Heart right ventricle (tissue), 16 donors: Measurements from ENCODE around the gene RHCE. TPM values are rescaled to one million over a fixed set of nuclear protein-coding genes. Genes with fewer than 3 reads are reported as not detected.
"Not testable (repeated sequence)": the region's sequence is repeated elsewhere in the genome, so short reads cannot be mapped to it uniquely, and the experiment has no call there.

Source experiments
- ATAC-seq, 8 donors: fragments of 200-7000 bp; cut with Tn5 transposase; one replicate each; pipeline ENCODE4 v1.9.1; 2020; ENCODE audit warnings: mild to moderate bottlenecking in 8 of 8, moderate library complexity in 8 of 8, moderate number of reproducible peaks in 1 of 8
- DNase-seq, 2 donors: peaks; one replicate each; pipeline ENCODE4 v3.0.0-alpha.2; 2020
- H3K27ac ChIP-seq, 10 donors: fragments of 200-600 bp; sonication (generic) in 2 of 10; one replicate each; pipeline versions ENCODE4 v1.5.0 to v1.8.0; 2020 to 2022; ENCODE audit warnings: mild to moderate bottlenecking in 3 of 10
- H3K27me3 ChIP-seq, 7 donors: fragments of 200-600 bp; one replicate each; pipeline ENCODE4 v1.8.0; 2021 to 2022; ENCODE audit warnings: mild to moderate bottlenecking in 2 of 7
- H3K36me3 ChIP-seq, 9 donors: fragments of 200-600 bp; sonication (generic) in 1 of 9; one replicate each; pipeline versions ENCODE4 v1.5.0 to v1.8.0; 2020 to 2022; ENCODE audit warnings: mild to moderate bottlenecking in 2 of 9
- H3K4me1 ChIP-seq, 9 donors: fragments of 200-600 bp; sonication (generic) in 1 of 9; one replicate each; pipeline versions ENCODE4 v1.5.0 to v1.8.0; 2020 to 2022; ENCODE audit warnings: mild to moderate bottlenecking in 4 of 9
- H3K4me3 ChIP-seq, 10 donors: fragments of 200-600 bp; sonication (generic) in 2 of 10; one replicate each; pipeline versions ENCODE4 v1.5.0 to v1.8.0; 2020 to 2022; ENCODE audit warnings: mild to moderate bottlenecking in 7 of 10, moderate library complexity in 2 of 10
- H3K9me3 ChIP-seq, 11 donors: fragments of 200-600 bp in 10 of 11; sonication (generic) in 2 of 11; one replicate each; pipeline versions ENCODE4 v1.5.0 to v1.8.0; 2013 to 2022; ENCODE audit warnings: mild to moderate bottlenecking in 2 of 11, control low read depth in 1 of 11, moderate library complexity in 1 of 11
- CTCF ChIP-seq, 9 donors: fragments of 200-600 bp; sonication (generic) in 2 of 9; IDR thresholded peaks; one replicate each; pipeline versions ENCODE4 v1.5.0 to v1.8.0; 2021 to 2022; ENCODE audit warnings: antibody characterized with exemption in 9 of 9, mild to moderate bottlenecking in 5 of 9, moderate library complexity in 1 of 9
- WGBS, 2 donors: extraction: QIAGEN DNeasy Blood & Tissue Kit; methylation state at CpG; one replicate each; pipeline ENCODE4 v1.1.7; 2013; ENCODE audit warnings: inconsistent platforms in 1 of 2; 5-methylcytosine and 5-hydroxymethylcytosine counted together
- intact Hi-C, 10 donors: fragments of 100-400 bp; cut with DNase I; formaldehyde crosslinking; loops; one replicate each; pipeline versions ENCODE4 v1.11.1 to v1.14.2; 2022
- polyA plus RNA-seq, 2 donors: library from polyadenylated mRNA; stranded (reverse); fragments of 200-250 nt; gene quantifications; one replicate each; pipeline ENCODE4 v1.2.3, GENCODE V29; 2013
- total RNA-seq, 10 donors: library from RNA; stranded (reverse); fragmentation: NEBNext Ultra II Directional in 3 of 10; extraction: Animal tissue kit (Norgen Biotek cat#: 25700) in 3 of 10; gene quantifications; one replicate each; pipeline versions ENCODE4 v1.2.1 to v1.2.4, GENCODE V29; 2021 to 2023
- donor health status: Arrhythmogenic right ventricular cardiomyopathy.
- donor health status: ischemic (EF 13 %, LVEDD 7.1; RV severe dilation, severe dysfunction).
- donor health status: healthy with polysubstance abuse.
- donor health status: DM: no; HTN: yes; CAD: no.
- donor health status: DM: no; HTN: no; CAD: no.
- donor health status: ischemic (EF 25% LVEDD 6.9; RV normal size, moderate dysfunction).
- donor health status: ischemic (EF 25% LVEDD 5.7; RV mildly dilated, moderate dysfunction).
- donor health status: healthy.
- donor health status: DM: yes; HTN: yes; CAD: no.
- donor health status: Ischemic cardiomyopathy.
- donor health status: ischemic (EF 35%, LVEDD 5.7; RV mildly dilated, moderate dysfunction).
- donor health status: nonischemic (EF 11% LVEDD 7.7; RV severe dilation, severe dysfunction).
- donor health status: DM: yes; HTN: yes; CAD: no.
- donor health status: PGD.
- donor health status: ischemic (EF 29% LVEDD 5.4; RV normal size, mild dysfunction).
- donor health status: nonischemic (EF 23%, LVEDD 6.1; RV moderate dilation, normal function).

The RHCE gene
- total and polyA plus RNA-seq, 12 donors: 0.17 to 4.9 (median 0.92) TPM

- H3K27ac ChIP-seq, ATAC-seq, H3K4me1 ChIP-seq, H3K9me3 ChIP-seq, H3K36me3 ChIP-seq, intact Hi-C loops, DNase-seq, H3K4me3 ChIP-seq, H3K27me3 ChIP-seq: not testable (repeated sequence)
- 57 to 73% methylated on average over 1 of the region's 1 CpG for WGBS, 2 donors
These were observed 38.1 kb downstream of the RHCE start for GRCh38 chr1:25382543-25382942.

GRCh38 chr1:25378367-25378766 lies 42.3 kb downstream of the RHCE start:
- intact Hi-C loops, ATAC-seq: not testable (repeated sequence)
- WGBS, 2 donors: 78 to 81% methylated on average over 3 of the region's 3 CpGs

GRCh38 chr1:25371757-25372156 lies 48.9 kb downstream of the RHCE start:
- H3K4me3 ChIP-seq, H3K36me3 ChIP-seq, H3K4me1 ChIP-seq, H3K27ac ChIP-seq, H3K9me3 ChIP-seq, ATAC-seq, H3K27me3 ChIP-seq, DNase-seq, intact Hi-C loops: not testable (repeated sequence)
- 61 to 64% methylated on average over 7 of the region's 7 CpGs for WGBS, 2 donors

More at GRCh38 chr1:25378367-25378766, 42.3 kb downstream of the RHCE start:
- not testable (repeated sequence) for H3K9me3 ChIP-seq, H3K4me1 ChIP-seq, H3K27me3 ChIP-seq, H3K4me3 ChIP-seq, DNase-seq, H3K27ac ChIP-seq, H3K36me3 ChIP-seq

GRCh38 chr1:25369691-25370271 lies 50.8 kb downstream of the RHCE start:
- H3K27me3 ChIP-seq, H3K4me1 ChIP-seq, DNase-seq, H3K4me3 ChIP-seq, ATAC-seq, intact Hi-C loops, H3K27ac ChIP-seq, H3K36me3 ChIP-seq, H3K9me3 ChIP-seq: not testable (repeated sequence)
- 87 to 91% methylated on average over 12 of the region's 12 CpGs for WGBS, 2 donors

- no peak overlapping the region for H3K4me3 ChIP-seq
- ATAC-seq (peak in 2 of 8 donors; percentile 30 to 38), DNase-seq (no peak)
- H3K4me1 ChIP-seq: no peaks in the 10 kb centered on the region
- intact Hi-C loops: no loop called here
- WGBS, 2 donors: 88 to 91% methylated on average over 4 of the region's 4 CpGs
- TF ChIP-seq CTCF (IDR thresholded peaks at IDR 0.05): no peak
- H3K27me3 ChIP-seq: no peaks in the 10 kb centered on the region
- no peak overlapping the region for H3K27ac ChIP-seq
- H3K9me3 ChIP-seq: no peaks in the 10 kb centered on the region
- H3K36me3 ChIP-seq: no peaks in the 10 kb centered on the region
These were observed 51.4 kb downstream of the RHCE start for GRCh38 chr1:25369241-25369640.

- H3K27ac ChIP-seq, intact Hi-C loops, H3K4me3 ChIP-seq, H3K27me3 ChIP-seq, H3K9me3 ChIP-seq, DNase-seq: not testable (repeated sequence)
- peak in 5 of 8 donors; percentile 22 to 55 (median 35) for ATAC-seq
- peaks cover 0 to 23% (median 13%) of the 10 kb centered on the region in 9 donors for H3K4me1 ChIP-seq
- WGBS, 2 donors: no CpG with 5 or more reads among the region's 17 CpGs
- peaks cover 0 to 43% (median 9%) of the 10 kb centered on the region in 9 donors for H3K36me3 ChIP-seq
These were observed 57.7 kb downstream of the RHCE start for GRCh38 chr1:25362634-25363559.
